ENCODE results near the gene UBE2R2. TPM values are rescaled to one million over a fixed set of nuclear protein-coding genes. Genes with fewer than 3 reads are reported as not detected.

The UBE2R2 gene
- total and polyA plus RNA-seq, 2 donors (not counting 1 experiment from before 2014, with no cell fraction given) = 23.9 to 57.1 TPM

DNA sequence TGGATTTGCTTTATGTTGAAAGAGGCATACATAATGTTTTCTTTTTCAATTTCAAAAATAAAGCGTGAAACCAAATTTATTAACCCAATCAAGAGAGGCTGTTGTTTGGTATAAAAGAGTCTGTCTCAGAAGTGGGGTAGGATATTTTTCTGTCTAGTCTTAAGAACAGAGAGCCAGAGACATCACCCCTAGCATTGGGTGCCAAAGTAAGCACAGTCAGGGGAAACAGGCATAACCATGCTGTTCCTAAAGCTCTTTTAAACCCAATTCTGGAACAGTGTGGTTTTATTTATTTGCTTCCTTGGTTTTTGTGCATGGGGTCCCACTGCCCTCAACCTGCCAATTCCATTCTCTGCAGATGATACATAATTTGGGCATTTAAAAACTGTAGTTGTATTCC, 88.2 kb downstream of the UBE2R2 start:
- no peaks in the 10 kb centered on the region for H3K36me3 ChIP-seq (ENCODE audit: control insufficient read depth, insufficient read depth, low read length)
- H3K9me3 ChIP-seq (ENCODE audit: control insufficient read depth, insufficient read depth, low read depth, low read length) = no peaks in the 10 kb centered on the region
- H3K4me3 ChIP-seq (replicated peaks in 1 of 4; ENCODE audit: control extremely low read depth in 1 of 4, insufficient read depth in 1 of 4, low read depth in 3 of 4, low read length in 4 of 4) = no peak overlapping the region
- peaks cover 38% of the 10 kb centered on the region for H3K79me2 ChIP-seq (ENCODE audit: control insufficient read depth, insufficient read depth, low read length)
- no peak overlapping the region for H2AFZ ChIP-seq (ENCODE audit: low read length)
- TF ChIP-seq, protein P1, sequence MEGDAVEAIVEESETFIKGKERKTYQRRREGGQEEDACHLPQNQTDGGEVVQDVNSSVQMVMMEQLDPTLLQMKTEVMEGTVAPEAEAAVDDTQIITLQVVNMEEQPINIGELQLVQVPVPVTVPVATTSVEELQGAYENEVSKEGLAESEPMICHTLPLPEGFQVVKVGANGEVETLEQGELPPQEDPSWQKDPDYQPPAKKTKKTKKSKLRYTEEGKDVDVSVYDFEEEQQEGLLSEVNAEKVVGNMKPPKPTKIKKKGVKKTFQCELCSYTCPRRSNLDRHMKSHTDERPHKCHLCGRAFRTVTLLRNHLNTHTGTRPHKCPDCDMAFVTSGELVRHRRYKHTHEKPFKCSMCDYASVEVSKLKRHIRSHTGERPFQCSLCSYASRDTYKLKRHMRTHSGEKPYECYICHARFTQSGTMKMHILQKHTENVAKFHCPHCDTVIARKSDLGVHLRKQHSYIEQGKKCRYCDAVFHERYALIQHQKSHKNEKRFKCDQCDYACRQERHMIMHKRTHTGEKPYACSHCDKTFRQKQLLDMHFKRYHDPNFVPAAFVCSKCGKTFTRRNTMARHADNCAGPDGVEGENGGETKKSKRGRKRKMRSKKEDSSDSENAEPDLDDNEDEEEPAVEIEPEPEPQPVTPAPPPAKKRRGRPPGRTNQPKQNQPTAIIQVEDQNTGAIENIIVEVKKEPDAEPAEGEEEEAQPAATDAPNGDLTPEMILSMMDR (conservative IDR thresholded peaks at IDR 0.05 in 1 of 2, IDR thresholded peaks at IDR 0.05 in 1 of 2; ENCODE audit: low read depth in 1 of 2, low read length in 2 of 2) = no peak
- TF ChIP-seq EZH2 (IDR thresholded peaks at IDR 0.05; ENCODE audit: low read length, missing control alignments) = no peak
- DNase-seq (ENCODE audit: low read depth in 2 of 2) = no peak
- H4K20me1 ChIP-seq (ENCODE audit: control insufficient read depth, extremely low read depth, insufficient read depth, low read length) = no peaks in the 10 kb centered on the region
- no peak overlapping the region for H3K4me2 ChIP-seq (ENCODE audit: extremely low read depth, insufficient read depth, low read length)
- no peaks in the 10 kb centered on the region for H3K27me3 ChIP-seq (ENCODE audit: control insufficient read depth, insufficient read depth, low read length)
- no peak overlapping the region for H3K9ac ChIP-seq (ENCODE audit: insufficient read depth, low read length)
- no peaks in the 10 kb centered on the region for H3K4me1 ChIP-seq (ENCODE audit: control insufficient read depth, extremely low read depth, insufficient read depth, low read length)
- no peak overlapping the region for H3K27ac ChIP-seq (ENCODE audit: insufficient read depth, low read length)

DNA sequence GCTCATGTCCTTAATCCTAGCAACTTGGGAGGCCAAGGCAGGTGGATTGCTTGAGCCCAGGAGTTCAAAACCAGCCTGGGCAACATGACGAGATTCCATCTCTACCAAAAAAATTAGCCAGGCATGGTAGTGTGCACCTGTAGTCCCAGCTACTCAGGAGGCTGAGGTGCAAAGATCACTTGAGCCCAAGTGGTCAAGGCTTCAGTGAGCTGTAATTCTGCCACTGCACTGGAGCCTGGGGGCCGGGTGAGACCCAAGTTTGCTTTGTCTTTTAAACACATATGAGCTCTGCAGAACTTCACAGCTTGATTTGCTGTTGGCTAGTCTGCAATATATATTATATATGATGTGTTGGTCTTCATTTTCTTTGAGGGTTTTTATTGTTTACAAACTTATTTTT, 89.8 kb downstream of the UBE2R2 start:
- Histone ChIP-seq H3K79me2 (ENCODE audit: control insufficient read depth, insufficient read depth, low read length) (peaks cover 41% of the 10 kb centered on the region), H3K27me3 (ENCODE audit: control insufficient read depth, insufficient read depth, low read length) (no peaks in the 10 kb centered on the region), H3K4me3 (replicated peaks in 1 of 4; ENCODE audit: control extremely low read depth in 1 of 4, insufficient read depth in 1 of 4, low read depth in 3 of 4, low read length in 4 of 4) (no peak overlapping the region), H3K27ac (ENCODE audit: insufficient read depth, low read length) (no peak overlapping the region), H3K9me3 (ENCODE audit: control insufficient read depth, insufficient read depth, low read depth, low read length) (no peaks in the 10 kb centered on the region), H3K36me3 (ENCODE audit: control insufficient read depth, insufficient read depth, low read length) (no peaks in the 10 kb centered on the region), H3K4me1 (ENCODE audit: control insufficient read depth, extremely low read depth, insufficient read depth, low read length) (no peaks in the 10 kb centered on the region), H3K4me2 (ENCODE audit: extremely low read depth, insufficient read depth, low read length) (no peak overlapping the region), H3K9ac (ENCODE audit: insufficient read depth, low read length) (no peak overlapping the region), H4K20me1 (ENCODE audit: control insufficient read depth, extremely low read depth, insufficient read depth, low read length) (no peaks in the 10 kb centered on the region), H2AFZ (ENCODE audit: low read length) (no peak overlapping the region)
- no peak for DNase-seq (ENCODE audit: low read depth in 2 of 2)
- TF ChIP-seq EZH2 (IDR thresholded peaks at IDR 0.05; ENCODE audit: low read length, missing control alignments) = no peak
- TF ChIP-seq, protein P1 (conservative IDR thresholded peaks at IDR 0.05 in 1 of 2, IDR thresholded peaks at IDR 0.05 in 1 of 2; ENCODE audit: low read depth in 1 of 2, low read length in 2 of 2) = no peak

DNA sequence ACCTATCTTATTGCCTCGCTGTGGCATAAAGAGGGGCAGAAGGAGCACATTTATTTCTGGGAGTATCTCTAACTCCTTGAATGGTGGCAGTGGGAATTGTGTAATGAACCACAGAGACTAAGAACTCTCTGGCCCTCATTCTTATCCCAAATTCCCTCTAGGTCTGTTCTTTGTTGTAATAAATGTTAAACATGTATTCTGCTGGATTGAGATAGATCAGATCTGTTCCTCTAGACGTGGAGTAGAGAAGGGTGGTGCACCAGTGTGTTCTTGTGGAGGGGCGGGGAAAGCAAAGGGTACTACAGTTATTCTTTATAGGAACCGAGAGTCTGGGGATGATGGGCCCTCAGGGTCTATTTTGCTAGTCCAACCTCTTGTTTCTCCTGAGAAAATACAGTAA, 90.4 kb downstream of the UBE2R2 start:
- Histone ChIP-seq H3K4me2 (ENCODE audit: extremely low read depth, insufficient read depth, low read length) (no peak overlapping the region), H3K9ac (ENCODE audit: insufficient read depth, low read length) (no peak overlapping the region), H3K79me2 (ENCODE audit: control insufficient read depth, insufficient read depth, low read length) (peaks cover 39% of the 10 kb centered on the region), H3K27ac (ENCODE audit: insufficient read depth, low read length) (no peak overlapping the region), H3K27me3 (ENCODE audit: control insufficient read depth, insufficient read depth, low read length) (no peaks in the 10 kb centered on the region), H3K9me3 (ENCODE audit: control insufficient read depth, insufficient read depth, low read depth, low read length) (no peaks in the 10 kb centered on the region), H4K20me1 (ENCODE audit: control insufficient read depth, extremely low read depth, insufficient read depth, low read length) (no peaks in the 10 kb centered on the region), H3K36me3 (ENCODE audit: control insufficient read depth, insufficient read depth, low read length) (no peaks in the 10 kb centered on the region), H3K4me1 (ENCODE audit: control insufficient read depth, extremely low read depth, insufficient read depth, low read length) (no peaks in the 10 kb centered on the region), H2AFZ (ENCODE audit: low read length) (no peak overlapping the region), H3K4me3 (replicated peaks in 1 of 4; ENCODE audit: control extremely low read depth in 1 of 4, insufficient read depth in 1 of 4, low read depth in 3 of 4, low read length in 4 of 4) (no peak overlapping the region)
- no peak for TF ChIP-seq EZH2 (IDR thresholded peaks at IDR 0.05; ENCODE audit: low read length, missing control alignments)
- DNase-seq (ENCODE audit: low read depth in 2 of 2) = no peak

All from fibroblast of lung (primary cell).